Activated CD4-positive, alpha-beta memory T cell treated with anti-CD3 and anti-CD28 coated beads for 36 hours (primary cell): ENCODE measurements around the gene PLA2G4B. TPM values are rescaled to one million over a fixed set of nuclear protein-coding genes. Genes with fewer than 3 reads are reported as not detected.

Source experiments
- CTCF ChIA-PET: fragments of 350-600 bp; sonication (Branson Sonifier 250); formaldehyde crosslinking; loops from one replicate; lab custom pipeline; 2021; ENCODE audit warnings: antibody characterized with exemption, inconsistent platforms; lab: Charles Lee
- POLR2A ChIA-PET: fragments of 350-600 bp; sonication (Branson Sonifier 250); formaldehyde crosslinking; loops from one replicate; lab custom pipeline; 2021; ENCODE audit warnings: antibody characterized with exemption; lab: Charles Lee
- DNase-seq: peaks from one replicate; pipeline ENCODE4 v3.0.0-alpha.2; 2020
- H3K27ac Mint-ChIP-seq: one replicate; pipeline ENCODE4 v1.8.0; 2021; ENCODE audit warnings: mixed read lengths
- H3K27me3 Mint-ChIP-seq: one replicate; pipeline ENCODE4 v1.8.0; 2021; ENCODE audit warnings: mixed read lengths
- H3K36me3 Mint-ChIP-seq: one replicate; pipeline ENCODE4 v1.8.0; 2021; ENCODE audit warnings: mixed read lengths
- H3K4me1 Mint-ChIP-seq: one replicate; pipeline ENCODE4 v1.8.0; 2021; ENCODE audit warnings: low read depth, mixed read lengths
- H3K4me3 Mint-ChIP-seq: one replicate; pipeline ENCODE4 v1.8.0; 2021; ENCODE audit warnings: mild to moderate bottlenecking, mixed read lengths
- H3K9me3 Mint-ChIP-seq: one replicate; pipeline ENCODE4 v1.8.0; 2021; ENCODE audit warnings: mixed read lengths
- intact Hi-C: fragments of 100-400 bp; cut with micrococcal nuclease; formaldehyde crosslinking; loops from one replicate; pipeline ENCODE4 v1.15.1; 2023
- total RNA-seq, 2 experiments: library from RNA; stranded (reverse); gene quantifications; one replicate each; pipeline ENCODE4 v1.2.3, GENCODE V29; 2021

Gene PLA2G4B
- total RNA-seq, 2 experiments from 2014 or later, result 6.0 to 9.9 TPM

GRCh38 chr15:41821831-41822230, 16.8 kb upstream of the PLA2G4B start:
- H3K9me3 Mint-ChIP-seq, result no peaks in the 10 kb centered on the region
- no peak overlapping the region for H3K4me3 Mint-ChIP-seq
- H3K27me3 Mint-ChIP-seq, result no peaks in the 10 kb centered on the region
- POLR2A ChIA-PET, result no interaction called here
- H3K27ac Mint-ChIP-seq, result no peak overlapping the region
- peaks cover 6% of the 10 kb centered on the region for H3K36me3 Mint-ChIP-seq
- CTCF ChIA-PET, result interaction anchor here (2.9 kb wide), 1 partner anchor 10 kb away, joined by 18 read pairs; no protein-coding TSS in a partner anchor
- DNase-seq, result no peak
- H3K4me1 Mint-ChIP-seq, result no peaks in the 10 kb centered on the region
- intact Hi-C loops, result no loop called here

DNA sequence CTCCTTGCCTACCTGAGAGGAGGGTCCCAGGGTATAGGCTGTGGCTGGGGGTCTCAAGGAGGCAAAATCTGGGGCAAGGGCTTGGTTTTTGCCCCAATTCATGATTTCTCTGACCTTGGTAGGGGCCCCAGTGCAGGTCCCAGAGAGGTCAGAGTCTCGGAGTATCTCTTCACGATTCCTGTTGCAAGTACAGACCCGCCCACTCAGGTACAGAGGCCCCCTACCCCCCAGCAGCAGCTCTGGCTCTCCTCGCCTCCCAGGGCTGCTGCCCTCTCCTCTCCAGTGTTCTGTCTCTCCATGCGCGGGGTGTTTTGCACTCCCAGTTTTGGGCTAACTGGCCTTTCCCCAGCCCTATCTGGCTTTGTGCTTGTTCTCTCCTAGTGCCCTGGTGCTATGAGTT, 16.2 kb upstream of the PLA2G4B start:
- CTCF ChIA-PET, result no interaction called here
- H3K4me1 Mint-ChIP-seq, result no peaks in the 10 kb centered on the region
- intact Hi-C loops, result no loop called here
- no peaks in the 10 kb centered on the region for H3K27me3 Mint-ChIP-seq
- no peak overlapping the region for H3K4me3 Mint-ChIP-seq
- H3K27ac Mint-ChIP-seq, result no peak overlapping the region
- POLR2A ChIA-PET, result no interaction called here
- peaks cover 5% of the 10 kb centered on the region for H3K36me3 Mint-ChIP-seq
- DNase-seq, result no peak
- no peaks in the 10 kb centered on the region for H3K9me3 Mint-ChIP-seq

DNA sequence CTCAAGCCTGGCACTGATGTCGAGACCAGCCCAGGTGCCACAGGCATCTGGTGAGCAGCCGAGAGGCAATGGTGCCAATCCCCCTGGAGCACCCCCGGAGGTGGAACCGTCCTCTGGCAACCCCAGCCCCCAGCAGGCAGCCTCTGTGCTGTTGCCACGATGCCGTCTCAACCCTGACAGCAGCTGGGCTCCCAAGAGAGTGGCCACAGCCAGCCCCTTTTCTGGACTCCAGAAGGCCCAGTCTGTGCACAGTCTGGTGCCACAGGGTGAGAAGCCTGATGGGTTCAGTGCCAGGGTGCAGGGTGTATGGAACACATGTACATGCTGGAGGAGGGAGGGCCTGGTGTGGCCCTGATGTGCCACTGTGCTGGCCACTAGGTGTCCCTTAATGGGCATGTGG, 15.7 kb upstream of the PLA2G4B start:
- Mint-ChIP-seq H3K4me3 (no peak overlapping the region), H3K27ac (no peak overlapping the region), H3K4me1 (peaks cover 2% of the 10 kb centered on the region), H3K9me3 (no peaks in the 10 kb centered on the region), H3K36me3 (peaks cover 5% of the 10 kb centered on the region), H3K27me3 (no peaks in the 10 kb centered on the region)
- CTCF ChIA-PET, result no interaction called here
- DNase-seq, result no peak
- intact Hi-C loops, result no loop called here
- POLR2A ChIA-PET, result interaction anchor here (0.7 kb wide), 1 partner anchor 34 kb away, joined by 3 read pairs; no protein-coding TSS in a partner anchor

- Mint-ChIP-seq H3K9me3 (no peaks in the 10 kb centered on the region), H3K4me1 (peaks cover 2% of the 10 kb centered on the region), H3K36me3 (peaks cover 5% of the 10 kb centered on the region), H3K4me3 (no peak overlapping the region), H3K27me3 (no peaks in the 10 kb centered on the region), H3K27ac (no peak overlapping the region)
- no peak for DNase-seq
- ChIA-PET POLR2A (interaction anchor here (0.7 kb wide), 1 partner anchor 33 kb away, joined by 3 read pairs; no protein-coding TSS in a partner anchor), CTCF (no interaction called here)
- intact Hi-C loops, result no loop called here
Measured at GRCh38 chr15:41823502-41823901, 15.1 kb upstream of the PLA2G4B start.

GRCh38 chr15:41824062-41824745, 14.4 kb upstream of the PLA2G4B start:
- H3K4me1 Mint-ChIP-seq, result peaks cover 8% of the 10 kb centered on the region
- CTCF ChIA-PET, result interaction anchor here (0.8 kb wide), 1 partner anchor 81 kb away, joined by 3 read pairs; no protein-coding TSS in a partner anchor

GRCh38 chr15:41825145-41825544, 13.5 kb upstream of the PLA2G4B start:
- Mint-ChIP-seq H3K4me3 (no peak overlapping the region), H3K36me3 (peaks cover 3% of the 10 kb centered on the region), H3K27ac (no peak overlapping the region), H3K9me3 (no peaks in the 10 kb centered on the region), H3K4me1 (peaks cover 15% of the 10 kb centered on the region), H3K27me3 (no peaks in the 10 kb centered on the region)
- ChIA-PET CTCF (interaction anchor here (0.8 to 1.8 kb wide), 4 partner anchors 14 to 80 kb away, joined by 3 to 5 read pairs (median 4); partner anchors contain the start of gene MAPKBP1), POLR2A (no interaction called here)
- DNase-seq, result no peak
- intact Hi-C loops, result no loop called here

More at GRCh38 chr15:41824062-41824745, 14.4 kb upstream of the PLA2G4B start:
- Mint-ChIP-seq H3K27ac (no peak overlapping the region), H3K36me3 (peaks cover 3% of the 10 kb centered on the region), H3K27me3 (no peaks in the 10 kb centered on the region), H3K4me3 (no peak overlapping the region), H3K9me3 (no peaks in the 10 kb centered on the region)
- no peak for DNase-seq
- intact Hi-C loops, result no loop called here
- POLR2A ChIA-PET, result no interaction called here

- H3K27ac Mint-ChIP-seq, result no peak overlapping the region
- ChIA-PET POLR2A (no interaction called here), CTCF (interaction anchor here (1.2 to 1.8 kb wide), 3 partner anchors 14 to 79 kb away, joined by 3 to 5 read pairs (median 5); partner anchors contain the start of gene MAPKBP1)
- no peaks in the 10 kb centered on the region for H3K9me3 Mint-ChIP-seq
- peaks cover 18% of the 10 kb centered on the region for H3K4me1 Mint-ChIP-seq
- no peaks in the 10 kb centered on the region for H3K27me3 Mint-ChIP-seq
- H3K4me3 Mint-ChIP-seq, result peak overlapping the region; percentile 36
- intact Hi-C loops, result no loop called here
- peaks cover 3% of the 10 kb centered on the region for H3K36me3 Mint-ChIP-seq
- no peak for DNase-seq
Measured at GRCh38 chr15:41825572-41826535, 12.8 kb upstream of the PLA2G4B start.

DNA sequence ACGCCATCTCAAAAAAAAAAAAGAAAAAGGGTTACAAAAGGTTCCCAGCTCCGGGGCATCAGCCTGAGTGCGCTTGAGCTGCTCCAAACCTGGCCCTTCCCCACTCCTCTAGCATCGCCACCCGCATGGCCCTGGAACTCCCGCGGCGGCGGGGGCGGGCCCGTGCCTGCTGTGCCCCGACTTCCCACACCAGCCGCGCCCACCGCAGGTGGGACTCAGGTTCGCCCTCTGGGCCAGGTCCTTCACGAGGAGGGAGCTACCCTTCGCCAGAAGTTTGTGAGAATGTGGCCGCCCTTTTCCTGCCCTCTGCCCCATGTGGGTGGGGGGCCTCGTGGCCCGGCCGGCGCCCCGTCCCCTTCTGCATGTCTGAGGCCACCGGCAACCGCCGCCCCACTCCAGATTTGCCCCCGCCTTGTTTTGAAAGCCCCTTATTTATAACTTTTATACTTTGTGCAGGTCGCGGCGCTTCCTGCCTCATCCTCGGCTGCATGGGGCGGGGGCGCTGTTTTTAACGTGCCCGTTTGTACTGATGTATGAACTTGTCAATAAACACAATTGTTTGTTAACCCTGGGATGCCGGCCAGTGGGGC, 11.3 kb upstream of the PLA2G4B start:
- Mint-ChIP-seq H3K4me1 (peaks cover 32% of the 10 kb centered on the region), H3K36me3 (peaks cover 3% of the 10 kb centered on the region), H3K27me3 (no peaks in the 10 kb centered on the region), H3K27ac (peak overlapping the region; percentile 52), H3K9me3 (no peaks in the 10 kb centered on the region), H3K4me3 (peak overlapping the region; percentile 80)
- ChIA-PET POLR2A (no interaction called here), CTCF (interaction anchor here (0.7 to 2.2 kb wide), 2 partner anchors 54 to 79 kb away, joined by 3 to 17 read pairs; partner anchors contain the start of gene MAPKBP1)
- DNase-seq, result no peak
- intact Hi-C loops, result no loop called here

- peaks cover 40% of the 10 kb centered on the region for H3K4me1 Mint-ChIP-seq
- H3K36me3 Mint-ChIP-seq, result peaks cover 3% of the 10 kb centered on the region
- CTCF ChIA-PET, result interaction anchor here (0.6 to 2.2 kb wide), 2 partner anchors 54 to 77 kb away, joined by 3 to 17 read pairs; partner anchors contain the start of gene MAPKBP1
- peak within 1 kb of the TSS; percentile 52 for H3K27ac Mint-ChIP-seq
- no peaks in the 10 kb centered on the region for H3K9me3 Mint-ChIP-seq
- DNase-seq, result peak; percentile 96
- H3K27me3 Mint-ChIP-seq, result no peaks in the 10 kb centered on the region
- POLR2A ChIA-PET, result interaction anchor here (0.6 to 1.0 kb wide), 2 partner anchors 42 to 144 kb away, joined by 3 read pairs; partner anchors contain the start of gene EHD4
- intact Hi-C loops, result loop anchor here (1.0 to 2.0 kb wide), 4 partner anchors 42 to 143 kb away; partner anchors contain the start of gene MAPKBP1
- peak within 1 kb of the TSS; percentile 80 for H3K4me3 Mint-ChIP-seq
Measured at GRCh38 chr15:41827880-41828806, 10.5 kb upstream of the PLA2G4B start, which contains the start of gene JMJD7. Gene JMJD7 (plus strand): TSS chr15:41828092. CDS start chr15:41828125, 33 bp downstream.

DNA sequence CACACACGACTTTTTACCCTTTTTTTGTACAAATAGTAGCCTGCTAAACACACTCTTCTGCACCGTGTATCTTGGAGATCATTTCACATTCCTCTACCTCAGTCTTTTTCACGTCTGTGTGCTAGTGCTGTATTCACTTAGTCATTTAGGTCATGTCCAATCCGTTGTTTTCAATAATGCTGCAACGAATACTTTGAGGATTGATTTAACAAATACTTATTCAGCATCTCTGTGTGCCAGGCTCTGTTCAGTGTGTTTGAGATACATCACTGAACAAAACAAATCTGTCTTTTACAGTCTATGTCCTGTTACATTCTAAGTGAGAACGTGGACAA, 9.9 kb upstream of the PLA2G4B start:
- H3K27ac Mint-ChIP-seq, result no peak overlapping the region
- H3K4me3 Mint-ChIP-seq, result peak overlapping the region; percentile 80
- H3K4me1 Mint-ChIP-seq, result peaks cover 44% of the 10 kb centered on the region
- DNase-seq, result no peak
- H3K36me3 Mint-ChIP-seq, result peaks cover 3% of the 10 kb centered on the region
- no peaks in the 10 kb centered on the region for H3K27me3 Mint-ChIP-seq
- ChIA-PET POLR2A (interaction anchor here (0.6 to 1.0 kb wide), 2 partner anchors 42 to 144 kb away, joined by 3 read pairs; partner anchors contain the start of gene EHD4), CTCF (interaction anchor here (2.2 kb wide), 1 partner anchor 55 kb away, joined by 17 read pairs; the partner anchor contains the start of gene MAPKBP1)
- intact Hi-C loops, result loop anchor here (1.0 to 2.0 kb wide), 4 partner anchors 42 to 143 kb away; partner anchors contain the start of gene MAPKBP1
- H3K9me3 Mint-ChIP-seq, result no peaks in the 10 kb centered on the region
